D721Med (cell line): ENCODE data around the gene ARAP2.

Source experiments
- DNase-seq: peaks from one replicate; pipeline ENCODE4 v3.0.0; 2011; ENCODE audit warnings: low spot score; ENCODE audit not compliant: insufficient read length
- FAIRE-seq: peaks from 2 replicates; lab custom pipeline; 2011; peaks lifted over from hg19 to GRCh38; lab: Jason Lieb, UNC
- CTCF ChIP-seq: IDR thresholded peaks from 2 replicates; pipeline ENCODE4 v1.5.1; 2012; ENCODE audit warnings: mild to moderate bottlenecking, control low read depth; ENCODE audit not compliant: insufficient read depth; ENCODE audit errors: missing control alignments

The ARAP2 gene

GRCh38 chr4:36233567-36234266, 10.6 kb downstream of the ARAP2 start:
- DNase-seq (no peak), FAIRE-seq (no peak)
- no peak for TF ChIP-seq CTCF

DNA sequence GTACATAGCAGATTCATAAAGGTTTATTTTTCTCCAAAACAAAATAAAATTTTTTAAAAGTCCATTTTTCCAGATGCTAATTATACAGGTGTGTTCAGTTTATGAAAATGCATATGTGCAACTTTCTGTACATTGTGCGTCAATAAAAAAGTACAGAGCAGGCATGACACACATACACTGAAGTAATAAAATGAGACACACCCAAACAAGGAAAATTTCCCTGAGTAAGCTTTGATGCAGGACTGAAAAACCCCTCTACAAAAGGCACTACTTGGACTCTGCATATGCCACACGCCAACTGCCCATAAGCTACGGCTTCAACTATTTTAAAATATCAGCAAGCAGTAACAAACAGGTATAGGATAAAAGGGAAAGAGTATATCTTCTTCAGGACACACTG, 13.8 kb downstream of the ARAP2 start:
- TF ChIP-seq CTCF = no peak
- no peak for FAIRE-seq
- DNase-seq = no peak

GRCh38 chr4:36227913-36228312, 16.4 kb downstream of the ARAP2 start:
- DNase-seq (no peak), FAIRE-seq (no peak)
- no peak for TF ChIP-seq CTCF

DNA sequence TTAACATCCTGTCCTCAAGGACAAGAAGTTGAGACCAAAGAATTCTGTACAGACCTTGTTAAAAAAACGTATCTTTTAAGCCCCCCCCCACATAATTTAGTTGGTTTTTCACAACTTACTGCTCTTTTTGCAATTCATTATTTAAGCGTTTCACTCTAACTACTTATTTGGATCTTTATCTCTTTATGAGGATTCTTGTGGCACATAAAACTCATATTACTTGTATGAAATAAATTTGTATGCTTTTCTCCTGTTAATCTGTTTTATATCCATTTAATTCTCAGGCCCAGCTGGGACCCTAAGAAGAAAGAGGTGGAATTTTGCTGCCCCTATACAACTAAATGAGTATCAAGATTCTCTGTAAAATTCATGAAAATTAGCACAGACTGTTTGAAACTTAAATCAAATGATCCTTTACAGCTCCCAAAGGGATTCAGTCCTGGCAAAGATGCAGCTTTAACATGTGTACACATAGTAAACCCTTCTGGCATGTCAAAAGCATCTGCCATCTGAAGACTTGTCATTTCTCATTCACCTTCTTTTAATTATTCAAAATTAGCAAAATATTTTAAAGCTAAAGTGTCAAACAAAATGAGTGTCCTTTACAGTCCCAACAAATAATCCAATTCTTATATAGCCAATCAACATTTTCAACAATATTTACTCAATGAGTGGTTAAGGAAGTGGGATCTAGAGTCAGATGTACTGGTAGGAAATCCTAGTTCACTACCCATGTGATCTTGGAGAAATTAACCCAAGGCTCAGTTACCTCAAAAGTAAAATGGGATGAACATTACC, 17.7 kb downstream of the ARAP2 start:
- no peak for FAIRE-seq

GRCh38 chr4:36224972-36225903, 19.1 kb downstream of the ARAP2 start:
- no peak for TF ChIP-seq CTCF
- no peak for FAIRE-seq
- DNase-seq = no peak

More for the DNA sequence above, 17.7 kb downstream of the ARAP2 start:
- no peak for TF ChIP-seq CTCF
- no peak for DNase-seq

DNA sequence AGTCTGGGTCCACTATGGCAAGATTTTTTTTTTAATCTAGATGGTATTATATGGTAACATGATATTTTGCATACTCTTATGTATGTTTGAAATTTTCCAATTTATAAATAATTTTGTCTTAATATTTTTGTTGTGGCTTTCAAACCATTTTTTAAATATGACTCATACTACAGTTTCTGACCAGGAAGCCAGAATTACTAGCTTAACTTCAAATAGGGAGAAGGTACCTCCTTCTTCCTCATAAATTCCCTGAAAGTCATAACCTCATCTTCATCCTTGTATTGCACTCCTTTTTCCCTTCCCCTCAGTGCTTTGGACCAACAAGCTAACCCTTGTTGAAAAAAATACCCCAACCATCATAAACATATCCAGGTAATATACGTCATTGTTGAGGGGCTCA, 21.6 kb downstream of the ARAP2 start:
- TF ChIP-seq CTCF = no peak
- DNase-seq (no peak), FAIRE-seq (no peak)
